ENCODE measurements around the gene MARCO.

GRCh38 chr2:118903029-118903351 lies 39.0 kb upstream of the MARCO start:
- no peak for TF ChIP-seq CTCF (conservative IDR thresholded peaks at IDR 0.05)
- TF ChIP-seq EZH2 (IDR thresholded peaks at IDR 0.05; ENCODE audit: low read depth), result no peak

Measured in PC-9 (cell line).